GM18519 (cell line): ENCODE measurements around the gene NDUFB8.

Experiments used
- ATAC-seq: cut with Tn5 transposase; IDR thresholded peaks from one replicate; pipeline ENCODE4 v1.9.1; 2021; ENCODE audit warnings: mild to moderate bottlenecking, moderate library complexity; ENCODE audit not compliant: unreplicated experiment, low FRiP score

The NDUFB8 gene

DNA sequence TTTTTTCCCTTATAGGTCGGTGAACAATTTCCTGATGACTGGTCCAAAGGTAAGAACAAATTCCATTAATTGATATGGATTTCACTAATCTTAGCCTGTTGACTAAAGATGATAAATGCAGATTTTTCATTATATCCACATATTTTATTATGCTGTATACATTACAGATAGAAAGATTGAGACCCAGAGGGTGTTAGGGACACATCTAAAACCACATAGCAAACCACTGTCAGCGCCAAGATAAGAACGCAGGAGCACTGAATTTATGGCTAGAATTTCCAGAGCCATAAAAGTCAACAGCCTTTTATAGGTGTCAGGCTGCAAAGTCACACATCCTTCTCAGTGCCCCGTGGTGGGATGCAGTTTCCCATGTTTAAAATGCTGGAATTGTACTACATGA lies 50.6 kb downstream of the NDUFB8 start:
- no peak for ATAC-seq

GRCh38 chr10:100477970-100478369 lies 51.7 kb downstream of the NDUFB8 start:
- ATAC-seq = no peak
